Endothelial cell of umbilical vein (primary cell): ENCODE data around the gene RPLP2.
A peak's percentile ranks its signal among the peaks of the same experiment; 100 is the strongest.

ENCODE experiments used
- EZH2 ChIP-seq: IDR thresholded peaks from 2 replicates; pipeline ENCODE4 v1.6.1; 2012; ENCODE audit warnings: borderline replicate concordance, low read depth, mild to moderate bottlenecking, moderate library complexity, low read length, inconsistent platforms; ENCODE audit not compliant: severe bottlenecking
- FOS ChIP-seq: IDR thresholded peaks from 2 replicates; pipeline ENCODE4 v1.6.1; 2011; ENCODE audit warnings: mild to moderate bottlenecking, low read length, moderate library complexity, borderline replicate concordance; ENCODE audit not compliant: insufficient read depth
- JUN ChIP-seq: IDR thresholded peaks from 2 replicates; pipeline ENCODE4 v1.6.1; 2011; ENCODE audit warnings: borderline replicate concordance, low read depth; ENCODE audit not compliant: insufficient read length, insufficient read depth
- MYC ChIP-seq: IDR thresholded peaks from one replicate; pipeline ENCODE4 v1.6.1; 2011; ENCODE audit warnings: mild to moderate bottlenecking, low read depth, low read length
- POLR2A ChIP-seq: IDR thresholded peaks from 2 replicates; pipeline ENCODE4 v1.6.1; 2012; ENCODE audit warnings: low read depth, mild to moderate bottlenecking, control low read depth, low read length
- POLR2AphosphoS5 ChIP-seq: IDR thresholded peaks from 2 replicates; pipeline ENCODE4 v1.6.1; 2012; ENCODE audit warnings: low read depth, mild to moderate bottlenecking, control low read depth, low read length, moderate library complexity; ENCODE audit not compliant: insufficient read depth
- TF ChIP-seq, protein P1 (sequence below), 2 donors: IDR thresholded peaks; 1 replicate in 1 of 2; 2 replicates in 1 of 2; pipeline ENCODE4 v1.5.1; 2011; ENCODE audit warnings: low read length in 2 of 2, mild to moderate bottlenecking in 2 of 2, moderate library complexity in 2 of 2, control low read depth in 1 of 2, inconsistent platforms in 1 of 2, low read depth in 1 of 2; ENCODE audit not compliant: insufficient read depth in 1 of 2; ENCODE audit errors: extremely low read depth in 1 of 2
- TF ChIP-seq, protein P2 (sequence below): IDR thresholded peaks from 2 replicates; pipeline ENCODE4 v1.6.1; 2011; ENCODE audit not compliant: insufficient read depth, insufficient read length

DNA sequence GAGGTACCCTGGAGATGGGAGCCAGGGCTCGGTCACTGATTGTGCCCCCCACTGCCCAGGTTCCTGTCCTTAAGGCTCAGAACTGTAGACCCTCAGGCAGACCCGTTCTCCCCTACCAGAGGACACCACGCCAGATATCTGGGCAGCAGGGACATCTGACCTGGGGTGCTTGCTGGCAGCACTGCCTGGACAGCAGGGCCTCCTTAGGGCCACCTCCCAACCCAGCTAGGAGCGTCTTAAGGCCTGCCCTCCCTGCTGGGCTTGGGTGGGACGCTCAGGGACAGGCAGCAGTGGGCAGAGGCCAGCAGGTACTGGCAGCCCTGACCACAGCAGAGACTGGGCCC lies 29.5 kb downstream of the RPLP2 start:
- TF ChIP-seq, protein P1, sequence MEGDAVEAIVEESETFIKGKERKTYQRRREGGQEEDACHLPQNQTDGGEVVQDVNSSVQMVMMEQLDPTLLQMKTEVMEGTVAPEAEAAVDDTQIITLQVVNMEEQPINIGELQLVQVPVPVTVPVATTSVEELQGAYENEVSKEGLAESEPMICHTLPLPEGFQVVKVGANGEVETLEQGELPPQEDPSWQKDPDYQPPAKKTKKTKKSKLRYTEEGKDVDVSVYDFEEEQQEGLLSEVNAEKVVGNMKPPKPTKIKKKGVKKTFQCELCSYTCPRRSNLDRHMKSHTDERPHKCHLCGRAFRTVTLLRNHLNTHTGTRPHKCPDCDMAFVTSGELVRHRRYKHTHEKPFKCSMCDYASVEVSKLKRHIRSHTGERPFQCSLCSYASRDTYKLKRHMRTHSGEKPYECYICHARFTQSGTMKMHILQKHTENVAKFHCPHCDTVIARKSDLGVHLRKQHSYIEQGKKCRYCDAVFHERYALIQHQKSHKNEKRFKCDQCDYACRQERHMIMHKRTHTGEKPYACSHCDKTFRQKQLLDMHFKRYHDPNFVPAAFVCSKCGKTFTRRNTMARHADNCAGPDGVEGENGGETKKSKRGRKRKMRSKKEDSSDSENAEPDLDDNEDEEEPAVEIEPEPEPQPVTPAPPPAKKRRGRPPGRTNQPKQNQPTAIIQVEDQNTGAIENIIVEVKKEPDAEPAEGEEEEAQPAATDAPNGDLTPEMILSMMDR (IDR thresholded peaks at IDR 0.05; ENCODE audit: extremely low read depth in 1 of 2, insufficient read depth in 1 of 2, low read depth in 1 of 2, low read length in 2 of 2): no peak
- TF ChIP-seq EZH2 (no peak), POLR2AphosphoS5 (peak; percentile 71), MYC (no peak), FOS (no peak), POLR2A (peak; percentile 82), JUN (no peak)
- TF ChIP-seq, protein P2, sequence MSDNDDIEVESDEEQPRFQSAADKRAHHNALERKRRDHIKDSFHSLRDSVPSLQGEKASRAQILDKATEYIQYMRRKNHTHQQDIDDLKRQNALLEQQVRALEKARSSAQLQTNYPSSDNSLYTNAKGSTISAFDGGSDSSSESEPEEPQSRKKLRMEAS: no peak
